Transverse colon (tissue), 4 donors: Measurements from ENCODE around the gene TM9SF1. TPM values are rescaled to one million over a fixed set of nuclear protein-coding genes. Genes with fewer than 3 reads are reported as not detected.

Experiments used
- DNase-seq: peaks from one replicate; pipeline ENCODE4 v3.0.0-alpha.2; 2019
- H3K27ac ChIP-seq, 4 donors: fragments of 200-600 bp; sonication (generic); 2 replicates each; pipeline ENCODE4 v1.5.1; 2016 to 2018; ENCODE audit warnings: inconsistent platforms in 4 of 4
- H3K27me3 ChIP-seq: fragments of 200-600 bp; sonication (generic); 2 replicates; pipeline ENCODE4 v1.5.1; 2017; ENCODE audit warnings: inconsistent platforms
- H3K36me3 ChIP-seq, 4 donors: fragments of 200-600 bp; sonication (generic); 2 replicates each; pipeline ENCODE4 v1.5.1; 2017 to 2019; ENCODE audit warnings: inconsistent platforms in 4 of 4
- H3K4me1 ChIP-seq, 4 donors: fragments of 200-600 bp; sonication (generic); 2 replicates each; pipeline ENCODE4 v1.5.1; 2017 to 2020; ENCODE audit warnings: inconsistent platforms in 4 of 4
- H3K4me3 ChIP-seq, 4 donors: fragments of 200-600 bp; sonication (generic); 1 replicate in 1 of 4; 2 replicates in 3 of 4; pipeline versions ENCODE4 v1.5.1 to v1.6.1; 2017 to 2019; ENCODE audit warnings: inconsistent platforms in 4 of 4
- H3K9me3 ChIP-seq, 2 donors: fragments of 200-600 bp; sonication (generic); 2 replicates each; pipeline ENCODE4 v1.5.1; 2017 to 2019; ENCODE audit warnings: inconsistent platforms in 2 of 2
- CTCF ChIP-seq, 5 experiments: fragments of 200-600 bp in 3 of 5; fragments of 450-650 bp in 2 of 5; sonication (generic) in 3 of 5; IDR thresholded peaks; 1 replicate in 2 of 5; 2 replicates in 3 of 5; pipeline ENCODE4 v1.5.1; 2016 to 2017; ENCODE audit warnings: antibody characterized with exemption in 5 of 5, inconsistent platforms in 3 of 5, mild to moderate bottlenecking in 2 of 5, moderate library complexity in 1 of 5
- EP300 ChIP-seq: sonication (generic); formaldehyde crosslinking; IDR thresholded peaks from one replicate; pipeline ENCODE4 v1.6.1; 2017; ENCODE audit warnings: antibody characterized with exemption, low read depth
- POLR2A ChIP-seq: fragments of 450-650 bp; IDR thresholded peaks from one replicate; pipeline ENCODE4 v1.6.1; 2016; ENCODE audit warnings: antibody characterized with exemption, mild to moderate bottlenecking, moderate library complexity
- POLR2AphosphoS5 ChIP-seq, 3 donors: sonication (generic); formaldehyde crosslinking; IDR thresholded peaks; one replicate each; pipeline ENCODE4 v1.6.1; 2016; ENCODE audit warnings: antibody characterized with exemption in 3 of 3
- WGBS, 2 donors: methylation state at CpG; one replicate each; pipeline ENCODE4 v1.1.5; 2018; ENCODE audit warnings: low coverage in 1 of 2; 5-methylcytosine and 5-hydroxymethylcytosine counted together
- in situ Hi-C, 4 donors: fragments of 200-750 bp; cut with MboI; loops; one replicate each; pipeline versions ENCODE4 v1.15.0 to v1.15.1; 2017; ENCODE audit warnings: low sequenced_read_pairs in 3 of 4, low pct_ligation_motif_present in 1 of 4, low pct_unique_long_range_greater_than_20kb in 1 of 4
- intact Hi-C: fragments of 100-400 bp; cut with DNase I; formaldehyde crosslinking; loops from one replicate; pipeline ENCODE4 v1.15.1; 2023; ENCODE audit warnings: low total_unique reads
- total RNA-seq, 4 donors: library from RNA; depleted of rRNA; stranded (reverse); fragments of >200 nt; gene quantifications; one replicate each; pipeline ENCODE4 v1.1.0, GENCODE V29; 2016

TM9SF1 gene
- total RNA-seq, 4 donors from 2014 or later, result 32.9 to 127 (median 63.9) TPM

DNA sequence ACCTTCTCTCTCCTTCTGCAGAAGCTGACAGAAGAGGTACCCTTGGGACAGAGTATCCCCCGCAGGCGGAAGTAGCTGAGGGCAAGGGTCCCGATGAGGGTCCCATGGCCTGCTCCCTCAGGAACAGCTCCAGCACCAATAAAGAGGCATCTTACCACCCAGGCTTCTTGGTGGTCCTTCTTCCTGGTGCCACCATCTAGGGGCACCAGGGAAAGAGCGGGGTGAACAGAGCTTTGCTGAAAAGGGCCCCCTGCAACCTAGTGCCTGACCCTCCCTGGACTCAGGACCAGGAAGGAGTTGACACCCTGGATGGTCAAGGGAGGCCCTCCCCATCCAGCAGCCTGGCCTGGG, 34.8 kb downstream of the TM9SF1 start:
- in situ Hi-C loops, result no loop called here
- Histone ChIP-seq H3K9me3 (no peaks in the 10 kb centered on the region), H3K4me3 (no peak overlapping the region), H3K36me3 (peaks cover 0 to 58% (median 24%) of the 10 kb centered on the region in 4 donors), H3K27me3 (no peaks in the 10 kb centered on the region), H3K27ac (peak overlapping the region; percentile 91 to 95 (median 94)), H3K4me1 (peaks cover 22 to 32% (median 24%) of the 10 kb centered on the region in 4 donors)
- 99% methylated on average over 4 of the region's 4 CpGs; no CpG with 5 or more reads in 1 of the 2 donors for WGBS, 2 donors
- intact Hi-C loops, result no loop called here
- no peak for DNase-seq
- no peak for TF ChIP-seq EP300
- no peak for TF ChIP-seq POLR2A
- no peak for TF ChIP-seq POLR2AphosphoS5 (IDR thresholded peaks at IDR 0.05)
- TF ChIP-seq CTCF (IDR thresholded peaks at IDR 0.05), result no peak

DNA sequence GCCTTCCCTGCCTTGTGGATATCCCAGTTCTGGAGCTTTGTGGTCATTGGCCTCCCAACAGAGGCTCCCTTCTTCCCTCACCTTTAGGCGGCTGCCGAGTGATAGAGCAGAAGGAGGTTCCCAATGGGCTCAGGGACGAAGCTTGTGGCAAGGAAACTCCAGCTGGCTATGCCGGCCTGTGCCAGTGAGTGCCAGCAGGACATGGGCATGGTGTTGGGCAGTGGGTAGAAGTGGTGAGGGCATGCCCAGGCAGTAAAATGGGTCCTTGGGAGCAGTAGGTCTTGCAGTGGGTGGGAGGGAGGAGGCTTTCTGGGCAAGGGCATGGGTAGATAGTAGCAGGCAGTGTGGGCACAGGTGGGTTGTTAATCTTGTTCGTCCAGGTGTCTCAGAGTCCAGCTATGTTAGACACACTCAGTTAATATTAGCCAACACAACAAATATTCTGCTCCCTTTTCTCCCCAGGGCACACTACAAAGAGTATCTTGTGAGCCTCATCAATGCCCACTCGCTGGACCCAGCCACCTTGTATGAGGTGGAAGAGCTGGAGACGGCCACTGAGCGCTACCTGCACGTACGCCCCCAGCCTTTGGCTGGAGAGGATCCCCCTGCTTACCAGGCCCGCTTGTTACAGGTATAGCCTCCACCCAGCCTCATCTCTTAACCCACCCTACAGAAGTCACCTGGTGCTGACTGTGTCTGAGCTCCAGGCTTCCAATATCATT, 35.3 kb downstream of the TM9SF1 start:
- Histone ChIP-seq H3K36me3 (peaks cover 0 to 60% (median 26%) of the 10 kb centered on the region in 4 donors), H3K27ac (peak overlapping the region; percentile 91 to 95 (median 94)), H3K9me3 (no peaks in the 10 kb centered on the region), H3K27me3 (no peaks in the 10 kb centered on the region), H3K4me1 (peaks cover 22 to 32% (median 24%) of the 10 kb centered on the region in 4 donors), H3K4me3 (no peak overlapping the region)
- DNase-seq, result no peak
- TF ChIP-seq CTCF (IDR thresholded peaks at IDR 0.05), result no peak
- TF ChIP-seq EP300, result no peak
- no peak for TF ChIP-seq POLR2A
- TF ChIP-seq POLR2AphosphoS5 (IDR thresholded peaks at IDR 0.05), result no peak
- intact Hi-C loops (loop anchor here (10.0 kb wide), 1 partner anchor 55 kb away; no protein-coding TSS in a partner anchor), in situ Hi-C loops (no loop called here)
- 90 to 100% methylated on average over 1 to 11 of the region's 11 CpGs for WGBS, 2 donors

GRCh38 chr14:24157331-24157730, 37.9 kb downstream of the TM9SF1 start:
- DNase-seq, result no peak
- H3K27me3 ChIP-seq, result no peaks in the 10 kb centered on the region
- H3K27ac ChIP-seq, result no peak overlapping the region
- H3K9me3 ChIP-seq, result no peaks in the 10 kb centered on the region
- peaks cover 0 to 52% (median 25%) of the 10 kb centered on the region in 4 donors for H3K36me3 ChIP-seq
- no peak for TF ChIP-seq EP300
- TF ChIP-seq POLR2AphosphoS5 (IDR thresholded peaks at IDR 0.05), result no peak
- no peak for TF ChIP-seq POLR2A
- no peak for TF ChIP-seq CTCF (IDR thresholded peaks at IDR 0.05)
- in situ Hi-C loops (no loop called here), intact Hi-C loops (loop anchor here (10.0 kb wide), 1 partner anchor 53 kb away; no protein-coding TSS in a partner anchor)
- H3K4me1 ChIP-seq, result peaks cover 8 to 15% (median 13%) of the 10 kb centered on the region in 4 donors
- H3K4me3 ChIP-seq, result no peak overlapping the region
- WGBS, 2 donors, result 92% methylated on average over 12 of the region's 12 CpGs; no CpG with 5 or more reads in 1 of the 2 donors

DNA sequence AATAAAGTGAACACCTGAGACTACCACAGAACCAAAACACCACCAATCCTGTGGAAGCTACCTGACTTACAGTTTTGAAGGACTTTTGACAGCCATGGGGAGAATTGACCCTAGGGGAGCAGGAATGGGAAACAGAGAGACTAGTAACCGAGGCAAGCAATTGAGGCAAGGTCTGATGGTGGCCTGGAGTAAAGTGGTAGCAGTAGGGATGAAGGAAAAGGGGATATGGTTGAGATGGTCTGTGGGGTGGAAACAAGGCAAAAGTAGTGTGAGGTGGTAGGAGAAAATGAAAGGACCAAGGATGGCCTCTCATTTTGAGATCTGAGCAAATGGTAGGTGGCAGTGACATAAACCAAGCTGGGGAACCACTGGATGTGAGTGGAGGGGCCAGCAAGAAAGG, 38.4 kb downstream of the TM9SF1 start:
- Histone ChIP-seq H3K4me1 (peaks cover 5 to 10% (median 9%) of the 10 kb centered on the region in 4 donors), H3K27me3 (no peaks in the 10 kb centered on the region), H3K4me3 (no peak overlapping the region), H3K27ac (no peak overlapping the region), H3K9me3 (no peaks in the 10 kb centered on the region), H3K36me3 (peaks cover 0 to 55% (median 27%) of the 10 kb centered on the region in 4 donors)
- TF ChIP-seq EP300 (no peak), CTCF (IDR thresholded peaks at IDR 0.05) (no peak), POLR2AphosphoS5 (IDR thresholded peaks at IDR 0.05) (no peak), POLR2A (no peak)
- 84 to 100% methylated on average over 1 of the region's 1 CpG for WGBS, 2 donors
- DNase-seq, result no peak
- intact Hi-C loops, result loop anchor here (10.0 kb wide), 1 partner anchor 52 kb away; no protein-coding TSS in a partner anchor
- in situ Hi-C loops, result no loop called here
